SJSA1 (cell line): ENCODE results near the gene RPS5. TPM values are rescaled to one million over a fixed set of nuclear protein-coding genes. Genes with fewer than 3 reads are reported as not detected.

Experiments used
- DNase-seq, 2 experiments: peaks; one replicate each; pipeline ENCODE4 v3.0.0-alpha.2; 2015 to 2020; ENCODE audit warnings: low spot score in 2 of 2, low read depth in 1 of 2
- H3K27ac ChIP-seq: fragments of 250-450 bp; sonication (Bioruptor Pico); 2 replicates; pipeline ENCODE4 v1.5.1; 2020; ENCODE audit warnings: mild to moderate bottlenecking, moderate library complexity
- H3K27me3 ChIP-seq: fragments of 250-450 bp; sonication (Bioruptor Pico); replicated peaks from 2 replicates; pipeline ENCODE4 v1.5.1; 2020; ENCODE audit warnings: mild to moderate bottlenecking, moderate library complexity
- H3K36me3 ChIP-seq: fragments of 250-450 bp; sonication (Bioruptor Pico); 2 replicates; pipeline ENCODE4 v1.5.1; 2020; ENCODE audit warnings: mild to moderate bottlenecking
- H3K4me1 ChIP-seq: fragments of 250-450 bp; sonication (Bioruptor Pico); replicated peaks from 2 replicates; pipeline ENCODE4 v1.6.1; 2021; ENCODE audit warnings: mild to moderate bottlenecking
- H3K4me3 ChIP-seq: fragments of 250-450 bp; sonication (Bioruptor Pico); 2 replicates; pipeline ENCODE4 v1.5.1; 2020; ENCODE audit warnings: mild to moderate bottlenecking
- H3K9me3 ChIP-seq: fragments of 250-450 bp; sonication (Bioruptor Pico); replicated peaks from 2 replicates; pipeline ENCODE4 v1.5.1; 2020; ENCODE audit warnings: mild to moderate bottlenecking
- total RNA-seq: library from RNA; depleted of rRNA; stranded (reverse); fragments of >200 nt; shearing (Covaris generic); gene quantifications from 2 replicates; pipeline ENCODE4 v1.2.3, GENCODE V29; 2014

Gene RPS5
- total RNA-seq, 1 experiment from 2014 or later, result 2,220 TPM

DNA sequence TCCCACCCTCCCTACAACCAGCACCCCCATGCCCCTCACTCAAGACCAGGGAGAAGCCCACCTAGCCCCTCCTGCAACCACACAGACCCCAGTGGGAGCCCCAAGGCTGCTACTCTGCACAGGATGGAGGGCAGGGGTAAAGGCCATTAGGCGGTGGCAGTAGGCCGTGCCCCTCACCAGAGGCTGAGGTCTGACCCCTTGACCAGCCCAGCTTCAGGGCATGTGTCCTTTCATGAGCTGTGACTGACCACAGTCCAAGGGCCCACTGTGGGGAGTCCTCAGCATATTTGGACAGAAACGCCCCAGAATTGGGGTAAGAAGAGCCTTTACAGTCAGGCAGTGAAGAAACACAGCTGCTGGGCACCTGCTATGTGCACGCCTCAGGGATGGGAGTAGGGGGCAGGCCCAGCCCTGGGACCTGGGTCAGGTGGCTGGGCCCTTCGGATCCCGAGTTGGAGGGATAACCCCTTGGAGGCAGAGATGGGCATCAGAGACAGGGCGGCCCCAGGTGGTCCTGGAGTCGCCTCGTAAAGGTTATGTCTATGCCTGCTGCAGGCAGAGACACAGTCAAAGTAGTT lies 1.7 kb upstream of the RPS5 start:
- Histone ChIP-seq H3K4me1 (peaks cover 21% of the 10 kb centered on the region), H3K9me3 (no peaks in the 10 kb centered on the region; the same call in 1 of the 2 replicates), H3K27me3 (no peaks in the 10 kb centered on the region), H3K36me3 (peaks cover 35% of the 10 kb centered on the region), H3K27ac (no peak overlapping the region), H3K4me3 (no peak overlapping the region)
- no peak for DNase-seq

DNA sequence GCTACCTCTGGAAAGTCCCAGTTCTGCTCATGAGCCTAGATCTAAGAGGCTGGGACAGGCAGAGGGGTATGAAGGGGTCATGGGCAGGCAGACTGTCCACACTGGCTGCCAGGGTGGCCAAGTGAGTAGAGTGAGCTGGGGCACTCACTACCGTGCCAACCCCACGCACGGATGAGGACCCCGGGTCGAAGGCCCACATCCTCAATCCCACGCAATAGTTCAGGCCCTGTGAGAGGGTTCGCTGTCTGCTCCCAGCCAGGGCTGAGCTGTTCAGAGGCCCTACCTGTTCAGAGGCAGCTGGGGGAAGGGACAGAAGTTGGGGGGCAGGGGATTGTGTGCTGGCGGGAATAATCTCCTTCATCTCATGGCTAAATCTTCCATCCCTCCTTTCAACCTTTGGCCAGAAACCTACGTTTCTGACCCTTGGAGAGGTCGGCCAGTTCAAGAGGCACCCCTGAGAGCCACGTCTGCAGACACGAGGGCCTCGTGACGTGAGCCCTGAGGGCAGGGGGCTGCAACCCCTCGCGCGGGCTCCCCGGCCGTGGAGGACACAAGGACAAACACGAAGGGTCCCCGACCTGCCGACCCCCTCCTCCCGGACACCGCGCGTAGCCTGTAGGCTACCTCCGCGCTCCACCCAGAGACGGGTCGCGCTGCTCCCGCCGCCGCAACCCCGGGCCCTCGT lies 1.0 kb upstream of the RPS5 start:
- no peak for DNase-seq
- H3K27ac ChIP-seq, result peak overlapping the region; percentile 86
- H3K4me1 ChIP-seq, result peaks cover 21% of the 10 kb centered on the region
- peaks cover 41% of the 10 kb centered on the region for H3K36me3 ChIP-seq
- no peaks in the 10 kb centered on the region; the same call in 1 of the 2 replicates for H3K9me3 ChIP-seq
- no peaks in the 10 kb centered on the region for H3K27me3 ChIP-seq
- H3K4me3 ChIP-seq, result peak overlapping the region; percentile 53

GRCh38 chr19:58387338-58388174 lies 487 bp downstream of the RPS5 start:
- Histone ChIP-seq H3K9me3 (no peaks in the 10 kb centered on the region; the same call in 1 of the 2 replicates), H3K27ac (peak overlapping the region; percentile 13), H3K4me3 (peak overlapping the region; percentile 53), H3K36me3 (peaks cover 56% of the 10 kb centered on the region), H3K4me1 (peaks cover 18% of the 10 kb centered on the region), H3K27me3 (no peaks in the 10 kb centered on the region)
- DNase-seq, result no peak

DNA sequence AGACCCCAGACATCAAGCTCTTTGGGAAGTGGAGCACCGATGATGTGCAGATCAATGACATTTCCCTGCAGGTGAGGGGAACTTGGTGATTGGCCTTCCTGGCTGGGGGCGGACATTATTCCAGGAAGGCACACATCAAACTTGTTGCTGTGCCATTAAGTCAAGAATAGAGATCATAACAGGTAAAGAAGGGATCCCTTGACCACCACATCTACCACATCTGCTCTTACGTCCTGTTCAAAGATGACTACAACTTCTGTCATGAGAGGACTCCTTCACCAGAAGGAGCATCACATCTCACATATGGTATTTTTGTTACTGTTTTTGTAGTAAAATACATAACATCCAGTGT lies 1.1 kb downstream of the RPS5 start:
- H3K36me3 ChIP-seq, result peaks cover 62% of the 10 kb centered on the region
- no peaks in the 10 kb centered on the region; the same call in 1 of the 2 replicates for H3K9me3 ChIP-seq
- H3K4me3 ChIP-seq, result peak overlapping the region; percentile 53
- peaks cover 18% of the 10 kb centered on the region for H3K4me1 ChIP-seq
- H3K27me3 ChIP-seq, result no peaks in the 10 kb centered on the region
- DNase-seq, result no peak
- no peak overlapping the region for H3K27ac ChIP-seq

GRCh38 chr19:58392945-58393724 lies 6.1 kb downstream of the RPS5 start:
- Histone ChIP-seq H3K9me3 (no peaks in the 10 kb centered on the region), H3K4me1 (peaks cover 2% of the 10 kb centered on the region), H3K36me3 (peaks cover 83% of the 10 kb centered on the region), H3K4me3 (no peak overlapping the region), H3K27ac (no peak overlapping the region), H3K27me3 (no peaks in the 10 kb centered on the region)
- no peak for DNase-seq

DNA sequence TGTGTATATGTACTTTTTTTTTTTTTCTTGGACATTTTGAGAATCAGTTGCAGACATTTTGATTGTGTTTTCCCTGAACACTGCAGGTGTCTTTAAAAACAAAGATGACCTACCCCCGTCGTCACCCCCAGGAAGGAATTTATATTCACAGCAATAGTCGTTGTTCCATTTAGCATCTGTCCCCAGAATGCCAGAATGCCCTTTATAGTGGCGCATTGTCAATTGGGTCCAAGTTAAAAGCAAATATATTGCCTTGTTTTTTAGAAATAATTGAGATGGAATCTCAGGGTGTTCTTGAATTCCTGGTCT lies 6.6 kb downstream of the RPS5 start:
- DNase-seq, result no peak
- no peak overlapping the region for H3K4me3 ChIP-seq
- no peaks in the 10 kb centered on the region for H3K9me3 ChIP-seq
- H3K27ac ChIP-seq, result no peak overlapping the region
- H3K27me3 ChIP-seq, result no peaks in the 10 kb centered on the region
- peaks cover 78% of the 10 kb centered on the region for H3K36me3 ChIP-seq
- H3K4me1 ChIP-seq, result no peaks in the 10 kb centered on the region

- H3K4me3 ChIP-seq, result no peak overlapping the region
- H3K27me3 ChIP-seq, result no peaks in the 10 kb centered on the region
- H3K9me3 ChIP-seq, result no peaks in the 10 kb centered on the region
- H3K36me3 ChIP-seq, result peaks cover 66% of the 10 kb centered on the region
- no peak for DNase-seq
- no peaks in the 10 kb centered on the region for H3K4me1 ChIP-seq
- H3K27ac ChIP-seq, result no peak overlapping the region
Observed at GRCh38 chr19:58394821-58395219, 7.8 kb downstream of the RPS5 start.

GRCh38 chr19:58395220-58395978 lies 8.3 kb downstream of the RPS5 start, which contains the start of gene RNF225:
Gene RNF225 (plus strand): TSS chr19:58395656. CDS start chr19:58396090, 434 bp downstream.
- Histone ChIP-seq H3K27me3 (no peaks in the 10 kb centered on the region), H3K27ac (no peak within 1 kb of the TSS), H3K36me3 (peaks cover 62% of the 10 kb centered on the region), H3K4me3 (no peak within 1 kb of the TSS), H3K4me1 (peaks cover under 1% of the 10 kb centered on the region), H3K9me3 (no peaks in the 10 kb centered on the region)
- no peak for DNase-seq

DNA sequence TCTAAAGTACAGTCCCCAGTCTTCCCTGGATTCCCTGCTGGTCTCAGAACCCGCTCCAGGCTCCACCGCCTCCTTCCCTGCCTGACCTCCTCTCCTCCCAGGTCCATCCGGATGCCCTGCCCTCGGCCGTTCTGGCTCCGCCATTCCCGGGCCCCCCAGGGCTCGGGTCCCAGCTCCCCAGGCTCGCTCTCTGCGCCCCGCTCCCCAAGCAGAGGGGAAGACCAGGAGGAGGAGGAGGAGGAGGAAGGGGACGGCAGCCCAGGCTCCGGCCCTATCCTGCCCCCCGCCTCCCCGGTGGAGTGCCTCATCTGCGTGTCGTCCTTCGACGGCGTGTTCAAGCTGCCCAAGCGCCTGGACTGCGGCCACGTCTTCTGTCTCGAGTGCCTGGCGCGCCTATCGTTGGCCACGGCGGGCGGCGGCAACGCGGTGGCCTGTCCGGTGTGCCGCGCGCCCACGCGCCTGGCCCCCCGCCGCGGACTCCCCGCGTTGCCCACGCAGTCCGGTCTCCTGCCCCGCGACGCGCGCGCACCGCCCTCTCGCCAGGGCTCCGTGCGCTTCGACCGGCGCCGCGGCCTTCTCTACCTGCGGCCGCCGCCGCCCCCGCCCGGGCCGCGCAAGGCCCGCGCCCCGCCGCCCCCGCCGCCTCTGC lies 9.0 kb downstream of the RPS5 start:
- Histone ChIP-seq H3K4me3 (no peak overlapping the region), H3K27ac (no peak overlapping the region), H3K27me3 (no peaks in the 10 kb centered on the region), H3K4me1 (peaks cover 7% of the 10 kb centered on the region), H3K9me3 (no peaks in the 10 kb centered on the region), H3K36me3 (peaks cover 55% of the 10 kb centered on the region)
- no peak for DNase-seq

DNA sequence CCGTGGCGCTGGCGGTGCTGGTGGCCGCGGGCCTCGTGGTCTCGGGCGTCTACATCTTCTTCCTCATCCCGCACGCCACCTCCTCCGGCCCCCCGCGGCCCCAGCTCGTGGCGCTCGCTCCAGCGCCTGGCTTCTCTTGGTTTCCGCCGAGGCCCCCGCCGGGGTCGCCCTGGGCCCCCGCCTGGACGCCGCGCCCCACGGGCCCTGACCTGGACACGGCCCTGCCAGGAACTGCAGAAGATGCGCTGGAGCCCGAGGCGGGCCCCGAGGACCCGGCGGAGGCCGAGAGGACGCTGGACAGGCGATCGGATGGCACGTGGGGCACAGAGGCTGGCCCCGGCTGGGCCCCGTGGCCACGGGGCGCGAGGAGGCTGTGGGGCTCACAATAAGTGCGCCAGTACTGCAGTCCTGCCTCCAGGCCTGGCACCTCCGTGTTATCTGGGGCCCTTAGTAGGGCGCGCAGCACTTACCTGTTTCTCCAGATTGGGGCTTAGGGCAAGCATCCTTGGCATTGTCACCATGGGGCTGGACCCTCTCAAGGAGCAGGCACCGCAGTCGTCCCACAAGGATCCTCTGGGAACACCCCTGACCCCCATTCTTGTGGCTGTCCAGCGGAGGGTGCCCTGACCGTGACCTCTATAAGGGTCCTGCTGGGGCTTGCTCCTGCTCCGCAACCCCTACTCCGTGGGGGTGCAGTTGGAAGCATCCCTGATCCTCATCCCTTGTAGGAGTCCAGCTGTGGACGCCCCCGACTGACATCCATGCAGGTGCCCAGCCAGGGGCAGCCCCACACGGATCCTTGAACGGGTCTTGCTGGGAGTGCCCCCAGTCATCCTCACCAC lies 9.8 kb downstream of the RPS5 start:
- Histone ChIP-seq H3K36me3 (peaks cover 47% of the 10 kb centered on the region), H3K4me3 (no peak overlapping the region), H3K27ac (no peak overlapping the region), H3K9me3 (no peaks in the 10 kb centered on the region), H3K4me1 (peaks cover 8% of the 10 kb centered on the region), H3K27me3 (no peaks in the 10 kb centered on the region)
- no peak for DNase-seq

GRCh38 chr19:58397533-58398037 lies 10.5 kb downstream of the RPS5 start:
- Histone ChIP-seq H3K9me3 (no peaks in the 10 kb centered on the region), H3K4me1 (peaks cover 11% of the 10 kb centered on the region), H3K27ac (no peak overlapping the region), H3K27me3 (no peaks in the 10 kb centered on the region), H3K36me3 (peaks cover 40% of the 10 kb centered on the region), H3K4me3 (no peak overlapping the region)
- no peak for DNase-seq

GRCh38 chr19:58398087-58398486 lies 11.0 kb downstream of the RPS5 start:
- peaks cover 11% of the 10 kb centered on the region for H3K4me1 ChIP-seq

More at GRCh38 chr19:58398087-58398486, 11.0 kb downstream of the RPS5 start:
- Histone ChIP-seq H3K36me3 (peaks cover 35% of the 10 kb centered on the region), H3K27ac (no peak overlapping the region), H3K27me3 (no peaks in the 10 kb centered on the region), H3K4me3 (no peak overlapping the region), H3K9me3 (no peaks in the 10 kb centered on the region)
- no peak for DNase-seq
